Neural progenitor cell (in vitro differentiated cells): ENCODE results near the gene AUTS2. TPM values are rescaled to one million over a fixed set of nuclear protein-coding genes. Genes with fewer than 3 reads are reported as not detected.

ENCODE experiments used
- DNase-seq: peaks from one replicate; pipeline ENCODE4 v3.0.0-alpha.2; 2016; ENCODE audit warnings: low spot score
- H2AFZ ChIP-seq: fragments of 200-600 bp; sonication (generic); replicated peaks from 2 replicates; pipeline ENCODE4 v1.6.1; 2016; ENCODE audit warnings: antibody characterized with exemption
- H3F3A ChIP-seq: fragments of 200-600 bp; sonication (generic); 2 replicates; pipeline ENCODE4 v1.6.1; 2016; ENCODE audit warnings: antibody characterized with exemption, low read depth
- H3K27ac ChIP-seq: fragments of 200-600 bp; sonication (generic); 2 replicates; pipeline ENCODE4 v1.5.1; 2016; ENCODE audit warnings: mild to moderate bottlenecking
- H3K27me3 ChIP-seq: fragments of 200-600 bp; sonication (generic); 2 replicates; pipeline ENCODE4 v1.6.1; 2016; ENCODE audit warnings: mild to moderate bottlenecking, moderate library complexity
- H3K36me3 ChIP-seq: fragments of 200-600 bp; sonication (generic); 2 replicates; pipeline ENCODE4 v1.5.1; 2016
- H3K4me1 ChIP-seq: fragments of 200-600 bp; sonication (generic); 2 replicates; pipeline ENCODE4 v1.6.1; 2016; ENCODE audit warnings: mixed run types
- H3K4me2 ChIP-seq: fragments of 200-600 bp; sonication (generic); 2 replicates; pipeline ENCODE4 v1.6.1; 2016
- H3K4me3 ChIP-seq: fragments of 200-600 bp; sonication (generic); 2 replicates; pipeline ENCODE4 v1.5.1; 2016
- H3K79me2 ChIP-seq: fragments of 200-600 bp; sonication (generic); 2 replicates; pipeline ENCODE4 v1.6.1; 2016; ENCODE audit warnings: low read depth
- H3K9ac ChIP-seq: fragments of 200-600 bp; sonication (generic); 2 replicates; pipeline ENCODE4 v1.6.1; 2016
- H3K9me3 ChIP-seq: fragments of 200-600 bp; sonication (generic); 2 replicates; pipeline ENCODE4 v1.5.1; 2016; ENCODE audit warnings: low read depth
- H4K20me1 ChIP-seq: fragments of 200-600 bp; sonication (generic); 2 replicates; pipeline ENCODE4 v1.6.1; 2016; ENCODE audit warnings: low read depth
- H3K27ac Mint-ChIP-seq: 3 replicates; pipeline ENCODE4 v1.8.0; 2021; ENCODE audit warnings: mixed read lengths
- H3K27me3 Mint-ChIP-seq: 2 replicates; pipeline ENCODE4 v1.8.0; 2022; ENCODE audit warnings: low read depth, mild to moderate bottlenecking, inconsistent platforms, moderate library complexity, mixed read lengths; ENCODE audit not compliant: insufficient read depth
- H3K36me3 Mint-ChIP-seq: 3 replicates; pipeline ENCODE4 v1.8.0; 2021; ENCODE audit warnings: mixed read lengths
- H3K4me1 Mint-ChIP-seq: 3 replicates; pipeline ENCODE4 v1.8.0; 2021; ENCODE audit warnings: mixed read lengths
- H3K4me3 Mint-ChIP-seq: 3 replicates; pipeline ENCODE4 v1.8.0; 2021; ENCODE audit warnings: mild to moderate bottlenecking, moderate library complexity, mixed read lengths
- H3K9me3 Mint-ChIP-seq: 3 replicates; pipeline ENCODE4 v1.8.0; 2020; ENCODE audit warnings: mixed read lengths
- CTCF ChIP-seq: fragments of 200-600 bp; sonication (generic); IDR thresholded peaks from 2 replicates; pipeline ENCODE4 v1.5.1; 2017; ENCODE audit warnings: antibody characterized with exemption, mild to moderate bottlenecking
- EZH2 ChIP-seq: fragments of 200-600 bp; sonication (generic); IDR thresholded peaks from 2 replicates; pipeline ENCODE4 v1.6.1; 2017; ENCODE audit warnings: antibody characterized with exemption, mild to moderate bottlenecking, moderate library complexity
- EZH2phosphoT487 ChIP-seq: fragments of 200-600 bp; sonication (generic); IDR thresholded peaks from 2 replicates; pipeline ENCODE4 v1.6.1; 2017; ENCODE audit warnings: antibody characterized with exemption
- total RNA-seq: library from RNA; depleted of rRNA; stranded (reverse); fragments of >200 nt; gene quantifications from 2 replicates; pipeline ENCODE4 v1.2.3, GENCODE V29; 2015; ENCODE audit warnings: low replicate concordance

AUTS2 gene
- total RNA-seq, 1 donor from 2014 or later, result 50.0 TPM

- TF ChIP-seq CTCF (no peak), EZH2phosphoT487 (no peak), EZH2 (no peak)
- no peaks in the 10 kb centered on the region for H3K36me3 ChIP-seq
- H3K4me3 ChIP-seq, result no peak overlapping the region
- no peaks in the 10 kb centered on the region for H3K9me3 ChIP-seq
- H3K36me3 Mint-ChIP-seq, result peaks cover 16% of the 10 kb centered on the region
- H3K27ac Mint-ChIP-seq, result no peak overlapping the region
- H3K4me2 ChIP-seq, result no peak overlapping the region
- H3K4me1 Mint-ChIP-seq, result no peaks in the 10 kb centered on the region
- H4K20me1 ChIP-seq, result no peaks in the 10 kb centered on the region
- no peak overlapping the region for H3K9ac ChIP-seq
- no peaks in the 10 kb centered on the region for H3K4me1 ChIP-seq
- no peak overlapping the region for H3K4me3 Mint-ChIP-seq
- no peak overlapping the region for H2AFZ ChIP-seq
- H3K9me3 Mint-ChIP-seq, result peaks cover 18% of the 10 kb centered on the region
- no peaks in the 10 kb centered on the region for H3K79me2 ChIP-seq
- H3K27ac ChIP-seq, result no peak overlapping the region
- no peak for DNase-seq
- peaks cover 6% of the 10 kb centered on the region for H3K27me3 Mint-ChIP-seq
- H3K27me3 ChIP-seq, result no peaks in the 10 kb centered on the region
- no peaks in the 10 kb centered on the region for H3F3A ChIP-seq
These were observed 956.4 kb downstream of the AUTS2 start for GRCh38 chr7:70554646-70555045.

DNA sequence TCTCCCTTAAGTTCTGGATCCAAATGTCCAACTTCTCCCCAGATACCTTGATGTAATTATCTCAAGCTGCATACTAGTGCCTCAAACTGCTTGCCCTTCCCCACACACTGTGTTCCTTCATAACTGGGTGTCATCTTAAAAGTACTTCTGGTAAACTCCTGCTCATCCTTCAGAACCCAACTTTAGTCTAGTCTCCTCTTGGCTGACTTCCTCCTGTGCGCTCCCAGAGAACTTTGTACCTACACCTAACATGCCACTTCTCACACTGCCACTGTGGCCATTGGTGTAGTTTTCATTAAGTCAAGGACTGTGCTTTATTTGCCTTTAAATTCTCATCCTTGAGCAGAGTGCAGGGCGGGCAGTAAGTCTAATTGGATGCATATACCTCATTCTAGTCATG, 958.5 kb downstream of the AUTS2 start:
- peaks cover 18% of the 10 kb centered on the region for H3K36me3 Mint-ChIP-seq
- peaks cover 20% of the 10 kb centered on the region for H3K9me3 Mint-ChIP-seq
- H3K9me3 ChIP-seq, result no peaks in the 10 kb centered on the region
- H3K4me3 ChIP-seq, result no peak overlapping the region
- no peak for DNase-seq
- TF ChIP-seq EZH2 (no peak), EZH2phosphoT487 (no peak), CTCF (no peak)
- H3K27ac ChIP-seq, result no peak overlapping the region
- no peaks in the 10 kb centered on the region for H3F3A ChIP-seq
- no peak overlapping the region for H3K4me3 Mint-ChIP-seq
- H3K27ac Mint-ChIP-seq, result no peak overlapping the region
- H3K36me3 ChIP-seq, result no peaks in the 10 kb centered on the region
- no peaks in the 10 kb centered on the region for H3K4me1 Mint-ChIP-seq
- H3K4me1 ChIP-seq, result no peaks in the 10 kb centered on the region
- H2AFZ ChIP-seq, result no peak overlapping the region
- H3K27me3 Mint-ChIP-seq, result peaks cover 7% of the 10 kb centered on the region
- no peaks in the 10 kb centered on the region for H3K27me3 ChIP-seq
- no peak overlapping the region for H3K4me2 ChIP-seq
- no peaks in the 10 kb centered on the region for H3K79me2 ChIP-seq
- no peaks in the 10 kb centered on the region for H4K20me1 ChIP-seq
- H3K9ac ChIP-seq, result no peak overlapping the region

DNA sequence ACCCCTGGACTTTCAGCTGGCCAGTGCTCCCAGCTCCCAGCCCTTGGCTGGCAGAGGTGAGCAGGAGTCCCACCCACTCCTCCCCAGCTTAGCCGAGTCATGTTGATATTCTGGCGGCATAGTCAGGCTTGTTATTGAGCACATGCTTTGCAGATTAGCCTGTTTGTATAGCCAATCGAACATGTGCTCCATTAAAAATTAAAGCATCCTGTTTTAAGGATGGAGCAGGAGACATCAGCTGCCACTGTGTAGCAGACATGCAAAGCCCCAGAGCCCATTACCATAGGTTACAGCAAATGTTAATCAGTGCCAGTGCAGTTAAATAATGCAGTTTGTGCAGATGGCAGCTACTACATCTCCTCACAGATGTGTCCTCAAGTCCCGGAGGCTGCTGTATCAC, 959.1 kb downstream of the AUTS2 start:
- Histone ChIP-seq H3K4me1 (no peaks in the 10 kb centered on the region), H3K27me3 (peaks cover 5% of the 10 kb centered on the region), H3F3A (no peaks in the 10 kb centered on the region), H3K9me3 (no peaks in the 10 kb centered on the region), H4K20me1 (no peaks in the 10 kb centered on the region), H3K79me2 (no peaks in the 10 kb centered on the region), H2AFZ (no peak overlapping the region), H3K9ac (no peak overlapping the region), H3K4me3 (no peak overlapping the region), H3K4me2 (no peak overlapping the region), H3K27ac (no peak overlapping the region), H3K36me3 (no peaks in the 10 kb centered on the region)
- Mint-ChIP-seq H3K9me3 (peaks cover 20% of the 10 kb centered on the region), H3K27me3 (peaks cover 7% of the 10 kb centered on the region), H3K4me3 (no peak overlapping the region), H3K27ac (no peak overlapping the region), H3K4me1 (no peaks in the 10 kb centered on the region), H3K36me3 (peaks cover 18% of the 10 kb centered on the region)
- DNase-seq, result no peak
- TF ChIP-seq CTCF (no peak), EZH2 (no peak), EZH2phosphoT487 (no peak)

GRCh38 chr7:70559815-70560214, 961.5 kb downstream of the AUTS2 start:
- peaks cover 19% of the 10 kb centered on the region for H3K36me3 Mint-ChIP-seq
- H3K27ac Mint-ChIP-seq, result no peak overlapping the region
- TF ChIP-seq EZH2, result no peak
- no peak for TF ChIP-seq EZH2phosphoT487
- no peak for TF ChIP-seq CTCF
- Histone ChIP-seq H3F3A (no peaks in the 10 kb centered on the region), H3K4me3 (no peak overlapping the region), H3K4me1 (no peaks in the 10 kb centered on the region), H3K36me3 (no peaks in the 10 kb centered on the region), H3K4me2 (no peak overlapping the region), H2AFZ (no peak overlapping the region), H3K79me2 (no peaks in the 10 kb centered on the region), H3K9ac (no peak overlapping the region), H3K9me3 (no peaks in the 10 kb centered on the region), H3K27me3 (peaks cover 11% of the 10 kb centered on the region), H4K20me1 (no peaks in the 10 kb centered on the region), H3K27ac (no peak overlapping the region)
- H3K9me3 Mint-ChIP-seq, result peaks cover 20% of the 10 kb centered on the region
- peaks cover 7% of the 10 kb centered on the region for H3K27me3 Mint-ChIP-seq
- DNase-seq, result no peak
- H3K4me3 Mint-ChIP-seq, result no peak overlapping the region
- H3K4me1 Mint-ChIP-seq, result no peaks in the 10 kb centered on the region
